ENCODE measurements around the gene DOCK8. TPM values are rescaled to one million over a fixed set of nuclear protein-coding genes. Genes with fewer than 3 reads are reported as not detected.

Gene DOCK8
- total RNA-seq, 1 experiment from 2014 or later, result 0.15 TPM

DNA sequence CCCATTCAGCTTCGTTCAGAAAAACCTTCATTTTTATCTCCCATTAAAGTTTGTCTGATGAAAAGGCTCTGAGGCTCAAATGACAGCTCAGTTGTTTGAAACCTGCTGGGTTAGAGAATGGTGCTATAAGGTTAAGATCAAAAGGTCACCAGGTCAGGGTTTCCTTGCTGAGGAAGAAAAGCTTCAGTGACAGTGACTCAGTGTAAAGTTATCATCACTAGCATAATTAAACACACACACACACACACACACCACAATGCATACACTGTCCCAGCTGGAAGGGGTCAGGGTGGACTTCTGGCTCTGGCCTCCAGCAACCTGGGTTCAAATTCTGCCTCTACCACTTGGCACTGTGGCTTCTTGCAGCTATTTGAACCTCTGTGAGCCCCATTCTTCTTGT lies 281.1 kb downstream of the DOCK8 start:
- DNase-seq (ENCODE audit: low spot score), result no peak

DNA sequence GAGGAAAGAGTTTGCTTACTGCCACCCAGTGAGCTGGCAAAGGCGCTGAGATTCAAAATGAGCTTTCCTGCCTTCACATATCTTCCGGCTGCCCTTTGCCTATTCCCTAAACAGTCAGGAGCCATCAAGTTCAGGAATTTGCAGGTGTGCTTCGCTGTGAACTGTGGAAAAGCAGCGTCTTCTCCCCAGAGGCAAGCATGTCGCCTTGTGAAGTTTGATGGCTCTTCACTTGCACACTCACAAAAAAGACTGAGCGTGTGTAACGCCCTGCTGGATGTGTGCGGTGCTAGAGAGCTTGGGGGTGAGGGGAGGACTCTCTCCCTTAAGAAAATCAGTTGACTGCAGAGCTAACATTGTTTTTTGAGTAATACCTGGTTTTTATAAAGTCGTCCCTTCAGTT lies 288.7 kb downstream of the DOCK8 start:
- DNase-seq (ENCODE audit: low spot score), result no peak

DNA sequence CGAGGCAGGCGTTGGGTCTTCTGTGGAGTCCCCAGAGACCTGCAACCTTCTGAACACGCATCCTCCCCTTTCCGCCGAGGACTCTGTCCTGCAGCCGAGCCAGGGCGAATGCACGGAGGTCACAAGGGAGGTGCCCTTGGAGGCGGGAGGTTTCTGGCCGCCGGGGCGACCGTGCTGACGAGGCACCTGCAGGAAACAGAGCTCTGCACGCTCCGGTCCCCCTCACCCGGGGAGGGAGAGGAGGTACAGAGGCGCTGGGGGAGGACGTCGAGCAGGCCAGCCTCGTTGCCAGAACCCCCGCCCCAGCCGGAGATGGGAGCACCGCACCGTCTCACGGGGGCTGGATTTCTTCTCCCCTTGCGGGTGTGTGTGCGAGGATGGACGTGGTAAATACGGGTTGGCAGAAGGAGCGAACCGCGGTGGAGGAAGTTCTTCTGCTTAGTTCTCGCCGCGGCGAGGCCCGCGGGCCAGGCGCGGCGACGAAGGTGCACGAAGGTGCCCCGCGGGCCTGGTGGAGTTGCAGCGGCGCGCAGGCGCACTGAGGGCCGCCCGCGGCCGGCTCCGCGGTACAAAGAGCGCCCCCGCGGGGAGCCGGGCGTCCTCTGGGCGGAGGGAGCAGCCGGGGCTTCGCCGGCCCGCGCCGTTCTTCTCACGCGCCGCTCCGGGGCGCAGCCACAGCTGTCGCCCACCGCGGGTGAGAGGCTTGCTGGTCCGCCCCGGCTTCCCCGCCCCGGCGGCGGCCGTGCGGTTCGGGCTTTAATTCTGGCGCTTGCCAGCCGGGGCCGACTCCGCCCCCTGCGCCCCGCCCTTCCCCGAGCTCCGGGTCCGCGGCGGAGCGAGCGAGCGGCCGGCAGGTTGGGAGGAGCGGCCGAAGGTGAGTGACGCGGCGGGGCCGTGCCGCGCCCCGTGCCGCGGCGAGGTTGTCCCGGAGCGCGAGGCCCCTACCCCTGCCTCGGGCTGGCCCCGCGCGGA lies 289.5 kb downstream of the DOCK8 start, which contains the start of gene KANK1:
Gene KANK1, plus strand, starts transcription at position 815 of the 972 bp plus-strand sequence.
- peak; percentile 17 for DNase-seq (ENCODE audit: low spot score)

DNA sequence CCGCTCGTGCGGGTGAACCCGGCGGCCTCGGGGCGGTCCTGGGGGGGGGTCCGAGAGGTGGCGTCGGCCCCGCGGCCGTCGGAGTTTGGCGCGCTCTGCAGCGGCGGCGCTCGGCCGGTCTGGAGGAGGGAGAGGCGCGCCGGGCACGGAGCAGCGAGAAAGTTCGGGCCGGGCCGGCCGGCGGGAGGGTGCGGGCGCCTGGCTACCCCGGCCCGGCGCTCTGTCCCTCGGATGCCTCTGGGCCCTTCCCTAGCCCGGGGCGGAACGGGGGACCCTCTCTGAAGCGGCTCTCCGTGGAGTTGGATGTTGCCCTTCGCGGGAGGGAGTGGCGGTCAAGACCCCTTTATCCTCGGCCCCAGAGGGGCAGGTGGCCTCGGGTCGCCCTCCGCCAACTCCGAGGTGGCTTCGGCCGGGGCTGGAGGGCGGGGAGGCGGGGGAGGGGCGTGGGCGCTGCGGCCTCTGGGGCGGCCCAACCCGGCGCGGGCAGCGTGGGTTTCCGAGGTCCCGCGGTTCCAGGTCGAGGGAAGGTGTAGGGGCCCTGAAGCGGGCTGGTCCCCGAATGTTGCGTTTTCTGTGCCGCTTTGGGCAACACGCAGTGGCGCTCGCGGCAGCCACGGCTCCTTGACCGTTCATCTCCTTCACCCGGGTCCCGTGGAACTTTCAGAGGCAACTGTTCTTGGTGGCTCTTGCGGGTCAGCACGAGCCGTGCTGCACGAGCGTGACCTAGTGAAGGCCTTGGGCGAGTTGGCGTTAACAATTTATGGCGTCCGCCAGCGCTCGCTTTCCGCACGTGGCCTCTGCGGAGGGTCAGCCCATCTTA lies 290.5 kb downstream of the DOCK8 start:
- DNase-seq (ENCODE audit: low spot score), result no peak

DNA sequence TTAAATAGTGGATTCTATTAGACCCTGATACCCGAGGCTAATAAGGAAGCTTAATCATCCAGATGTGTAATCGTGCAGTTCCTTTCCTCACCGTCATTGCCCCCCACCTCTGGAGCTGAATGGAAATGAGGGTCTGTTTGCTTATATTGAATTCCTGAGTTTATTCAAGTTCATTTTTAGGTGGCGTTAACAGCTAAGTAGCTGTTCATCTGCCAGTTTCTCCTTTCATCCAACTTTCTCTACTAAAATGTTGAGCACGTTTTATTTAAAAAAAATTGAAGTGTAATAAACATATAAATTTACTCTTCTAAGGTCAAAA lies 291.0 kb downstream of the DOCK8 start:
- no peak for DNase-seq (ENCODE audit: low spot score)

DNA sequence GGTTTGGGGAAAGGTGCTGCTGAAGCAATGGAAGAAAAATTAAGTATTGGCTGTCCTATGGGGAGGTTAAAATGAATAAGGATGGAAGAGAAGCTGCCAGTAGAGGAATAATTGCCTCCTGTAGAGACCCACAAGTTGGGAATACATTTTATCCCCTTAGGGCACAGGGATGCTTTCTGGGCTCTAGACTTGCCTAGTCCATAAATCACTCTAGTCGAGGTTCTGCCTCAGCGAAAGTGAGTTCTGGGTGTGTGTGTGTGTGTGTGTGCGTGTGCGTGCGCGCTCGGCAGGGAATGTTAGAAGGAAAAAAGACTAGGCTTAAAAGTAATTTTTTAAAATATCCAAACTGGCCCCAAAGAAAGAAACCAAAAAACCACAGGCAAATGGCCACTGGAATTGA lies 291.6 kb downstream of the DOCK8 start:
- no peak for DNase-seq (ENCODE audit: low spot score)

DNA sequence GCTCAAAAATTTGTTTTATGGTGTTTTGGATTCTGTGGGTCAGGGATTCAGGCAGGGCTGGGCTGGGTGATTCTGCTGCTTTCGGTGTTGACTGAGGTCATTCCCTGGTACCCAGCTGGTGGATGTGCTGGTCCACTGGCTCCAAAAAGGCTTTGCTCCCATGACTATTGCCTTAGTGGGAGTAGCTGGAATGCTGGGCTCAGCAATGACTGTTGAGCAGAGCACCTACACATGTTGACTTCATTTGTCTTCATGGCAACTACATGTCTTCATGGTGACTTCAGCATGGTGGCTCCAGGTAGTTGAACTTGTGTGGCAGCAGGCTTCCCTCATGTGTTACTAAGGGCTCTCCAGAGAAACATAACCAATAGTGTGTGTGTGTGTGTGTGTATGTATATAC lies 297.2 kb downstream of the DOCK8 start:
- no peak for DNase-seq (ENCODE audit: low spot score)

DNA sequence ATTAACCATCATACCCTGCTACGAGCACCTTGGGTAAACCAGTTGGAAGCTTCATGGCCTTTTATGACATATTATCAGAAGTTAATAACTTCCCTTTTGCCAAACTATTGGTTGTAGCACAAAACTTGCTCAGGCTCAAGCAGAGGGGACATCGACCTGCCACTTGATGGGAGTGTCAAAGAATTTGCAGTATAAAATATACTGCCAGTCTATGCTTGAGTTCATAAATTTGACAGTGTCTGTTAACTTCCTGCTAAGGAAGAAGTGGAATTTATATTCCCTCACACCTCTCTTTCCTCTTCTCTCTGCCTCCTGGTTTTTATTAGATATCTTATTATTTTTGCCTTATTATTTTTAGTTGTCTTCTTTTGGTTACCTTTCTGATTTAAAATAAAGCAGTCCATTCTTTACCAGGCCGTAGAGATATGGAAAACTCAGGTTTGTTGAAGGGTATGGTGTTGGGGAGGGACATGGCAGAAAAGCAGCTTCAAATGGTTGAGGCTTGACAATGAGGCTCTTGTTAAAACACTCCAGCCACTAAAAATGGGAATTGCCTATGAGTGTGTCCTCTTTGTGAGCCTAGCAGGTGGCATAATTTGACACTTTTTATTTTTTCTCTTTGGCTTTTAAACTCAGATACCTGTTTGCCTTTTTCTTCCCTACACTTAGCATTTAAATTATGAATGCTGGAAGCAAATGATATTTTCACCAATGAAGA lies 298.0 kb downstream of the DOCK8 start:
- DNase-seq (ENCODE audit: low spot score), result no peak

Other genes starting within 250 kb of the DOCK8 start
- gene WASHC1, start 185.4 kb upstream of the DOCK8 start, total RNA-seq (2014; rRNA removed; shearing (Covaris generic)), result 2.7 and 2.9 TPM in 2 replicates
- gene FOXD4, start 96.4 kb upstream of the DOCK8 start, total RNA-seq (2014; rRNA removed; shearing (Covaris generic)), result 1.2 TPM in 1 of 2 replicates, not detected in the other
- 48.4 and 51.1 TPM in 2 replicates for gene ZNG1A, start 35.8 kb upstream of the DOCK8 start, total RNA-seq (2014; rRNA removed; shearing (Covaris generic))